GM12874 (cell line): ENCODE results near the gene RNF39.

Experiments used
- TF ChIP-seq, protein P1 (sequence below): IDR thresholded peaks from 2 replicates; pipeline ENCODE4 v1.5.1; 2011; ENCODE audit warnings: low read depth, mild to moderate bottlenecking, control low read depth, low read length, moderate library complexity; ENCODE audit not compliant: insufficient read depth

RNF39 gene

DNA sequence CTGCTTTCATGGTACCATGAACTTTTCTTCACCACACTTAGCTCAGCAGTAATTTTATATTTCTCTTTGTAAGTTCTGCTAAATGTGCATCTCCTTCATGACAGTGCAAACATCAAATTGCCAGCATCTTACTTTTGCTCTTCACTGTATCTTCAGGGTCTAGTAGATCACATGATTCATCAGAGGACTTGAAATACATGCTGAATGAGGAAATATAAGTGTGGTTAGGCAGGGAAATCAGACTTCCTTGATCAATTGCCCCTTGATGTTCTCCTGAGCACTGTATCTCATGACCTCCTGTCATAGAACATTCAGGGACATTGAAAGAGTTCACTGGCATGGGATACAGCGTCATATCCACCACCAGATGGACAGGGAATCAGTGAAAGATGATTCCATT is 39.8 kb downstream of the RNF39 start:
- TF ChIP-seq, protein P1, sequence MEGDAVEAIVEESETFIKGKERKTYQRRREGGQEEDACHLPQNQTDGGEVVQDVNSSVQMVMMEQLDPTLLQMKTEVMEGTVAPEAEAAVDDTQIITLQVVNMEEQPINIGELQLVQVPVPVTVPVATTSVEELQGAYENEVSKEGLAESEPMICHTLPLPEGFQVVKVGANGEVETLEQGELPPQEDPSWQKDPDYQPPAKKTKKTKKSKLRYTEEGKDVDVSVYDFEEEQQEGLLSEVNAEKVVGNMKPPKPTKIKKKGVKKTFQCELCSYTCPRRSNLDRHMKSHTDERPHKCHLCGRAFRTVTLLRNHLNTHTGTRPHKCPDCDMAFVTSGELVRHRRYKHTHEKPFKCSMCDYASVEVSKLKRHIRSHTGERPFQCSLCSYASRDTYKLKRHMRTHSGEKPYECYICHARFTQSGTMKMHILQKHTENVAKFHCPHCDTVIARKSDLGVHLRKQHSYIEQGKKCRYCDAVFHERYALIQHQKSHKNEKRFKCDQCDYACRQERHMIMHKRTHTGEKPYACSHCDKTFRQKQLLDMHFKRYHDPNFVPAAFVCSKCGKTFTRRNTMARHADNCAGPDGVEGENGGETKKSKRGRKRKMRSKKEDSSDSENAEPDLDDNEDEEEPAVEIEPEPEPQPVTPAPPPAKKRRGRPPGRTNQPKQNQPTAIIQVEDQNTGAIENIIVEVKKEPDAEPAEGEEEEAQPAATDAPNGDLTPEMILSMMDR, result no peak

DNA sequence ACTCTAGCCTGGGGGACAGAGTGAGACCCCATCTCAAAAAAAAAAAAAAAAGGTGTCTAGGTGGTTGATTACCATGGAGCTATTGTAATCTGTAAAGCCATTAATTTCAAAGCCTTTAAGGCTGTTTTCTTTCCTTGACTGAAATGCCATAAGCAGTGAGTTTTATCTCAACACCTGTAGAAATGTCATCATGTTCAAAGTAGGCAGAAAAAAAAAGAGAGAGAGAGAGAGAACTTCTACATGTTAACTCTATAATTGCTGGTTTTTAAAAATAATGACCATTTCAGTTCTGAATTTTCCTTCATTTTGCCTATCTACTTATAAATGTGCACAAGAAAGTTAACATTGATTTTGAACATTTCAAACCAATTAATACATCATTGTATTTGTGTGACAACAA is 44.2 kb downstream of the RNF39 start:
- TF ChIP-seq, protein P1, result no peak

DNA sequence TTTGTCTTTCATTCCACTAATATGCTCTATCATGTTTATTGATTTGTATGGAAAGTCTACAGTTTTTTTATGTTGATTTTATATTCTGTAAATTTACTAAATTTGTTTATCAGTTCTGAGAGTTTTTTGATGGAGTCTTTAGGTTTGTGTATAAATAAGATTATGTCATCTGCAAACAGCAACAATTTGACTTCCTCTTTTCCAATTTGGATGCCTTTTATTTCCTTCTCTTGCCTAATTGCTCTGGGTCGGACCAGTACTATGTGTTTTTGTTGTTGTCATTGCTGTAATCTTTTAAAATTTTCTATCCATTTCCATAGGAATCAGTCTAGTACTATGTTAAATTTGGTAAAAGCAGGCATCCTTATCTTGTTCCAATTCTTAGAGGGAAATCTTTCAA is 46.0 kb downstream of the RNF39 start:
- TF ChIP-seq, protein P1, result no peak

DNA sequence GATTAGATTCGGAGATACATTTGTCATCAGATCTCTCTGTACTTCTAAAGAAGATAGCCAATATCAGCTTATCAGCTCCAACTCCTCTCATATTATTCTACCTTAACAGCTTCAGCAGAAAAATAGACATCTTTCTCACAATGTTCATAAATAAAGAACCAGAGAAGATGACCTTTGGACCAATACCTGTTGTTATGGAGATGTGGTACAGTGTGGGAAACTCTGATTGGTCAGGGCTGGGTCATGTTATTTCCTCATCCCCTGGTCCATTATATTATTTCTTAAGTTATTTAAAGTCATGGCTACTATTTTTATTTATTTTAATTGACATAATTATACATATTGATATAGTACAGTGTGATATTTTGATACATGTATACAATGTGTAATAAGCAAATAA is 50.4 kb downstream of the RNF39 start:
- TF ChIP-seq, protein P1, result no peak

DNA sequence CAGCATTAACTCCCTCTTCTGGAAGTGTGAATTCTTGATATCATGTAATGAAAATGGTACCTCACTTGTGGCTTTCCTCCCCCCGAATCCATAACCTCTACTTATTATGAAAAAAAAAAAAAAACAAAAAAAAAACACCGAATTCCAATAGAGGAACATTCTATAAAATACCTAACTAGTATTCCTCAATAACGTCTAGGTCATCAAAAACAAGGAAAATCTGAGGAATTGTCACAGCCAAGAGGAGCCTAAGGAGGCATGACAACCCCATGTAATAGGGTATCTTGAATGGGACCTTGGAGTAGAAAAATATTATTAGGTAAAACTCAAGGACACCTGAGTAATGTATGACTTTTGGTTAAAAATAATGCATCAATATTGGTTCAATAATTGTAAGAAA is 53.4 kb downstream of the RNF39 start:
- TF ChIP-seq, protein P1, result no peak

DNA sequence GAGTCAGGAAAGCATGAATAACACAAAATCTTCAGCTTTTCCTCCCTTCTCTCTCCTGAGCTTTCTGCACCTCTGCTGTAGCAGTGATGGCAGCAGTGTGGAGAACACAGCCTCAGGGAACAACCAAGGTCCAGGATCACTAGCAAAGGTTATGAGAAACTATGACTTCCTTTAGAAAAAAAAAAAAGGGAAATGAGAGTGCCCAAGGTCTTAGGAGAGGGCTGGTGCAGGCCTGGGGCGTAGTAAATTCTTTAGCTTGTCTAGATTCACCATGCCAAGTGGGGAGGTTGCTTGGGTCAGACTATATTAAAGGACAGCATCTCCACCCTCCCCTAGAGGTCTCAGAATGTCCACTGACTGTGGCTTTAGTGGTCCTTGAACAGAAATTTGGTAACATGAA is 54.9 kb downstream of the RNF39 start:
- TF ChIP-seq, protein P1, result no peak
